ENCODE results near the gene CERS6. TPM values are rescaled to one million over a fixed set of nuclear protein-coding genes. Genes with fewer than 3 reads are reported as not detected.

CERS6 gene
- total and polyA plus RNA-seq, 2 of the 8 experiments (the other 6 are each of a cell fraction or from before 2014, with no cell fraction given): 6.8 to 28.2 TPM

DNA sequence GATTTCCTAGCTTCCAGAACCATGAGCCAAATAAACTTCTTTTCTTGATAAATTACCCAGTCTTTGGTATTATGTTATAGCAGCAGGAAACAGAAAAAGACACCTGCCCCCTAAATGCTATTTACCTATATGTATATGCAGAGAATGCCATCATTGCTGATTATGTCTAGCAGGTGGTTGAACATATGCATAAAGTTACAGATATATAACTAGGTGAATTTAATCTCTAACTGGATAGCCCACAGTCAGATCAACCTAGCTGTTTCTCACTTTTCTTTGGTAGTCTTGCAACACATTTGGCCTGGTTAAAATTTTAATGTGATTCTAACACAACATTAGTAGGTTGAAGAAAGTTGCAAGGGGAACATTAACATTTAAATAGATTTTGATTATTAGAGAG lies 7.1 kb upstream of the CERS6 start:
- Histone ChIP-seq H3K9ac (replicated peaks in 1 of 4; ENCODE audit: extremely low read depth in 1 of 4, low read depth in 3 of 4, low read length in 3 of 4) (no peak overlapping the region; a peak in 1 of 7 replicates), H3K4me2 (ENCODE audit: insufficient read depth in 1 of 2, low read depth in 2 of 2, low read length in 2 of 2) (no peak overlapping the region), H2BK5ac (ENCODE audit: low read depth, low read length) (no peak overlapping the region), H3K79me1 (ENCODE audit: low read depth, low read length) (no peaks in the 10 kb centered on the region), H3K23me2 (ENCODE audit: low read depth, low read length) (peaks cover 2% of the 10 kb centered on the region; the same call in 1 of the 2 replicates), H4K8ac (ENCODE audit: extremely low read depth, insufficient read depth, low read length) (no peak overlapping the region), H2BK20ac (ENCODE audit: low read length) (no peak overlapping the region), H4K91ac (replicated peaks; ENCODE audit: insufficient read length, low read length) (no peak overlapping the region), H3K23ac (ENCODE audit: insufficient read length) (no peak overlapping the region), H2AK5ac (ENCODE audit: low read depth, low read length) (no peak overlapping the region), H3K4me3 (ENCODE audit: extremely low read depth in 1 of 4, insufficient read depth in 2 of 4, low read depth in 3 of 4, low read length in 4 of 4) (no peak overlapping the region), H3K9me3 (ENCODE audit: insufficient read depth in 2 of 2, low read depth in 1 of 2, low read length in 1 of 2) (no peaks in the 10 kb centered on the region; a peak in 1 of 4 replicates), H2BK120ac (replicated peaks; ENCODE audit: low read depth, low read length) (no peak overlapping the region), H3K4me1 (replicated peaks in 1 of 4; ENCODE audit: control insufficient read depth in 3 of 4, insufficient read depth in 4 of 4, low read length in 3 of 4) (no peaks in the 10 kb centered on the region), H3K4ac (replicated peaks; ENCODE audit: insufficient read length, low read depth, low read length) (no peak overlapping the region), H3K79me2 (ENCODE audit: control insufficient read depth in 1 of 2, insufficient read depth in 2 of 2, low read length in 2 of 2) (no peaks in the 10 kb centered on the region), H2AFZ (ENCODE audit: low read length) (no peak overlapping the region), H4K5ac (ENCODE audit: insufficient read length, low read depth, low read length) (no peak overlapping the region), H4K20me1 (replicated peaks in 1 of 2; ENCODE audit: control insufficient read depth in 1 of 2, insufficient read depth in 2 of 2, low read length in 2 of 2) (no peaks in the 10 kb centered on the region), H2BK12ac (ENCODE audit: low read depth, low read length) (no peak overlapping the region), H2BK15ac (ENCODE audit: low read length) (no peak overlapping the region), H3K36me3 (ENCODE audit: control insufficient read depth in 2 of 4, insufficient read depth in 4 of 4, low read length in 3 of 4) (no peaks in the 10 kb centered on the region), H3K27ac (ENCODE audit: low read depth, low read length) (no peak overlapping the region), H3K18ac (ENCODE audit: extremely low read depth, low read length) (no peak overlapping the region), H3K56ac (replicated peaks; ENCODE audit: insufficient read length, low read depth, low read length) (no peak overlapping the region), H3K27me3 (replicated peaks in 1 of 4; ENCODE audit: control insufficient read depth in 3 of 4, extremely low read depth in 1 of 4, insufficient read depth in 3 of 4, low read length in 3 of 4) (no peaks in the 10 kb centered on the region), H3K14ac (ENCODE audit: insufficient read length) (no peak overlapping the region)
- no peak for FAIRE-seq
- CTCF ChIA-PET (ENCODE audit: partially characterized antibody): no interaction called here
- no peak for DNase-seq (ENCODE audit: low read depth in 1 of 2, low spot score in 2 of 2)
- POLR2A ChIA-PET (ENCODE audit: partially characterized antibody): no interaction called here
- no peak for TF ChIP-seq CHD1 (IDR thresholded peaks at IDR 0.05; ENCODE audit: low read depth, low read length)
- TF ChIP-seq, protein P1, sequence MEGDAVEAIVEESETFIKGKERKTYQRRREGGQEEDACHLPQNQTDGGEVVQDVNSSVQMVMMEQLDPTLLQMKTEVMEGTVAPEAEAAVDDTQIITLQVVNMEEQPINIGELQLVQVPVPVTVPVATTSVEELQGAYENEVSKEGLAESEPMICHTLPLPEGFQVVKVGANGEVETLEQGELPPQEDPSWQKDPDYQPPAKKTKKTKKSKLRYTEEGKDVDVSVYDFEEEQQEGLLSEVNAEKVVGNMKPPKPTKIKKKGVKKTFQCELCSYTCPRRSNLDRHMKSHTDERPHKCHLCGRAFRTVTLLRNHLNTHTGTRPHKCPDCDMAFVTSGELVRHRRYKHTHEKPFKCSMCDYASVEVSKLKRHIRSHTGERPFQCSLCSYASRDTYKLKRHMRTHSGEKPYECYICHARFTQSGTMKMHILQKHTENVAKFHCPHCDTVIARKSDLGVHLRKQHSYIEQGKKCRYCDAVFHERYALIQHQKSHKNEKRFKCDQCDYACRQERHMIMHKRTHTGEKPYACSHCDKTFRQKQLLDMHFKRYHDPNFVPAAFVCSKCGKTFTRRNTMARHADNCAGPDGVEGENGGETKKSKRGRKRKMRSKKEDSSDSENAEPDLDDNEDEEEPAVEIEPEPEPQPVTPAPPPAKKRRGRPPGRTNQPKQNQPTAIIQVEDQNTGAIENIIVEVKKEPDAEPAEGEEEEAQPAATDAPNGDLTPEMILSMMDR (IDR thresholded peaks at IDR 0.05; ENCODE audit: control extremely low read depth in 1 of 3, insufficient read depth in 1 of 3, low read depth in 1 of 3, low read length in 3 of 3): no peak
- TF ChIP-seq CTBP2 (IDR thresholded peaks at IDR 0.05; ENCODE audit: borderline replicate concordance, insufficient read depth, insufficient read length, low read length): no peak
- TF ChIP-seq ASH2L (IDR thresholded peaks at IDR 0.05; ENCODE audit: low read length): no peak
- no peak for TF ChIP-seq NANOG (IDR thresholded peaks at IDR 0.05; ENCODE audit: insufficient read depth, low read depth, low read length, poor library complexity, severe bottlenecking)
- TF ChIP-seq YY1 (IDR thresholded peaks at IDR 0.05; ENCODE audit: low read depth, low read length): no peak
- TF ChIP-seq MAFK (IDR thresholded peaks at IDR 0.05; ENCODE audit: low read depth, low read length): no peak
- TF ChIP-seq KDM4A (IDR thresholded peaks at IDR 0.05; ENCODE audit: low read depth, low read length, severe bottlenecking): no peak
- TF ChIP-seq, protein P2, sequence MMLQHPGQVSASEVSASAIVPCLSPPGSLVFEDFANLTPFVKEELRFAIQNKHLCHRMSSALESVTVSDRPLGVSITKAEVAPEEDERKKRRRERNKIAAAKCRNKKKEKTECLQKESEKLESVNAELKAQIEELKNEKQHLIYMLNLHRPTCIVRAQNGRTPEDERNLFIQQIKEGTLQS (IDR thresholded peaks at IDR 0.05; ENCODE audit: insufficient read depth, low read depth, low read length): no peak
- no peak for TF ChIP-seq HDAC2 (IDR thresholded peaks at IDR 0.05; ENCODE audit: borderline replicate concordance in 1 of 2, low read depth in 2 of 2, low read length in 2 of 2)
- TF ChIP-seq RXRA (IDR thresholded peaks at IDR 0.05; ENCODE audit: insufficient read depth, low read depth, low read length): no peak
- TF ChIP-seq SUZ12 (IDR thresholded peaks at IDR 0.05; ENCODE audit: low read length): no peak
